NCI-H2196 treated with DMSO at 0.1 percent for 48 hours (cell line): ENCODE measurements around the gene MAST3.
"Not testable (repeated sequence)": the region's sequence is repeated elsewhere in the genome, so short reads cannot be mapped to it uniquely, and the experiment has no call there.

Experiments
- DNase-seq: peaks from one replicate; lab custom pipeline; 2025; ENCODE audit not compliant: unreplicated experiment; lab: John Stamatoyannopoulos, UW

MAST3 gene

GRCh38 chr19:18086590-18087138, 10.9 kb upstream of the MAST3 start, which contains the start of gene IL12RB1:
IL12RB1 (minus strand) TSS chr19:18086934; CDS start chr19:18086823, 111 bp downstream.
- no peak for DNase-seq

GRCh38 chr19:18089096-18089541, 8.5 kb upstream of the MAST3 start:
- DNase-seq: not testable (repeated sequence)

DNA sequence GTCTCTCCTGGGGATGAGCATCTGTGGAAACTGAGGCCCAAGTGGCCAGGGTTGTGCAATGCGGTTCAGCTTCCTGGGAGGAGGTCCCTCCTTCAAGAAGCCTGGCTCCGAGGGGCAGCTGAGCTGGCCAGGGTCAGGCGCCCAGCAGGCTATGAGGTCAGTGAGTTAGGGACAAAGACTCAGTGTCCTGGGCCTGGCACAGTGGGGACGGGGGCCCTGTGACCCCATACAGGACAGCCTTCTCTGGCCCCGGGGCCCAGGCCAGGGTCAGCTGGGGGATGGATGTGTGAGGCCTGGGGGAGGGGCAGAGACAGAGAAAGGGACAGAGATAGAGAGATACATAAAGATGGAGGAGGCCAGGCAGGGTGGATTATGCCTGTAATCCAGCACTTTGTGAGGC, 7.9 kb upstream of the MAST3 start:
- DNase-seq: no peak

GRCh38 chr19:18090545-18091216, 6.9 kb upstream of the MAST3 start:
- no peak for DNase-seq

GRCh38 chr19:18091217-18091608, 6.4 kb upstream of the MAST3 start:
- DNase-seq: no peak

GRCh38 chr19:18093439-18094161, 4.0 kb upstream of the MAST3 start:
- no peak for DNase-seq

DNA sequence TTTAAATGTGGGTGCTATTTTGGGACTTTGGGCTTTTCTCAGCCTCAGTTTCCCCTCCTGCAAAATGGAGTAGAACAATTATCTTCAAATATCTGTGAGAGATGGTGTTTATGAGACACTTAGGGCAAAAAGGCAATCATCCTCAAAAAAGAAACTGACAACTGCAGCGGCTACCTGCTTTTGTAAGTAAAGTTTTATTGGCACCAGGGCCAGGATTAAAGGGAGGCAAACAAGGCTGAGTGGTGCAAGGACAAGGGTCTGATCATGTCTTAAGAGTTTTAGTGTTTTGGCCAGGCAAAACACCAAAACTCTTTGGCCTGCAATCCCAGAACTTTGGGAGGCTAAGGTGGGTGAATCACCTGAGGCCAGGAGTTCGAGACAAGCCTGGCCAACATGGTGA, 1.3 kb upstream of the MAST3 start:
- DNase-seq: no peak

- DNase-seq: no peak
Measured at GRCh38 chr19:18097993-18098890, 664 bp downstream of the MAST3 start.

DNA sequence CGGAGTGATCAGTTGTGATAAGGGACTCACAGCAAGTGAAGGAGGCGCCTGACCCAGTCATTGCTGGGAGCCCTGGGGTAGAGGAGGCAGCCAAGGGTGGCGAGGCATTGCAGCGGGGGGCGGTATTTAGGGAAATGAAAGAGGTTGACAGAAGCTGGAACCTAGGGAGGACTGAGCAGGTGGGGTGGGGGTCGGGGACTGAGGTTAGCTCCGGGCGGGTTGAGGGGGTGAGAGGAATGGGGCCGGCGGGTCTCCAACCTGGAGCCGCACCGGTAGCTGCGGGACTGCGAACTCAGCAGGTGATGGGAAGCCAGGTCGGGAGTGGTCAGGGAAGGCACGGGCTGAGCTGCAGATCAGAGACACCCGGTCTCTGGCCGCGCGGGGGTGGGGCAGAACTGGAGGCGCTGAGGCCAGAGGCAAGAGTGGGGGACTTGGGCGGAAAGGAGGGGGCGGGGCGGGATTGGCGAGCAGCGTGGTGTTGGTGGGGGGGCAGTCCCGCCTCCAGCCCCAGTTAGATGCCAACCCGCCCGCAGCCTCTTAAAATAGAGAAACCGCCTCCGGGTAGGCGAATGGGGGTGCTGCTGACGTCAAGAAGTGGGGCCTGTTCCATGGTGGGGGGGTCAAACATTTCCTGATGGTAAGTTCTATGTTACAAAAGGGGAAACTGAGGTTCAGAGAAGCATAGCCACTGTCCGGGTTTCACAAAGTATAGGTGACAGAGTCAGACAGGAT, 1.5 kb downstream of the MAST3 start:
- DNase-seq: no peak

DNA sequence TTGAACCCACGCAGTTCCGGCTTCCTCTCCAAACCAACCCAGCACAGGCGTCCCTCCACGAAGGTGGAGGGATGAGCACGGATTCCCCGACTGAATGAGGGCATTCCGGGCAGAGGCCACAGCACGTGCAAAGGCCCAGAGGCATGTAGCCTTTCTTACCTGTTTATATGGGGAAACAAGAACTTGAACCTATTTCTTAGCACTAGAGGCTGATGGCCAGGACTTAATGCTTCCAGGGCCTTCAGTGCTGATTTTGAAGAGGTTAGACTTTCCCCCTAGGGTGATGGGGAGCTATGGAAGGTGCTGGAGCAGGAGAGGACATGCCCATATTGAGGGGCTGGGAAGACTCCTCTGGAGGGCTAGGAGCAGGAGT, 2.0 kb downstream of the MAST3 start:
- DNase-seq: no peak

DNA sequence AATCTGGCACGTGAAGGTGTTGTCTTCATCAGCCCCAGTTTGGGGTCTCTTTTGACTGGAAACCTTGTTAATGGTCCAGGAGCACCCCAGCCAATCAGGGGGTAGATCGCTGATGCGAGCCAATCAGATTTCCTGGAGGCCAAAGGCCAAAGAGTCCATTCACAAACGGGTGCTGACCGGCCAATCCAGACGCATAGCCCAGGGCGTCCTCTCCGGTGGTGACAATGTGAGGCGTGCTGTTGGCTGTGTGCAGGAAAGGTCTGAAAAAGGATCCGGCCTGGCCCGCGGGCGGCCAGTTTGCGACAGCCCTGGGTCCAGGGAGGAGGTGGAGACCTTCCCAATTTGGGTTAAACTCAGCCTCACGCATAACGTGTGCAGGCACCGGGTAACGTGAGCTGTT, 3.1 kb downstream of the MAST3 start:
- no peak for DNase-seq

- no peak for DNase-seq
Measured at GRCh38 chr19:18101268-18101667, 3.7 kb downstream of the MAST3 start.

DNA sequence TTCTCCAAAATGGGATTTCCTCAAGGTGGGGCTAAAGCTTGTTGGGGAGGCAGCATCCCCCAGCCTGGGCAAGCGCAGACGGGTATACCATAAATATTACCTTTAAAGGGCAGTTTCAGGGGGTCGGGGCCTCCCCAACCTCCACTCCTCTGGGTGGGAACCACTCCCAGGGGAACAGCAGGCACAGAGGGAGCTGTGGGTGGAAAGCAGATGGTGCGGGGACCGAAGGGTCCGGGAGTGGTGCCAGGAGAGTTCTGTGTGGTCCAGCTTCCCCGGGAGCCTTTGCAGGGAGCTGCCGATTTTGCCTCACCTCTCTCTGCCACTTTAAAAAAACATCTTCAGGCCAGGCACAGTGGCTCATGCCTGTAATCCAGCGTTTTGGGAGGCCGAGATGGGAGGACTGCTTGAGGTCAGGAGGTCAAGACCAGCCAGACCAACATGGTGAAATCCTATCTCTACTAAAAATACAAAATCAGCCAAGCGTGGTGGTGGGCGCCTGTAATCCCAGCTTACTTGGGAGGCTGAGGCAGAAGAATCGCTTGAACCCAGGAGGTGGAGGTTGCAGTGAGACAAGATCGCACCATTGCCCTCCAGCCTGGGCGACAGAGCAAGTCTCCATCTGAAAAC, 5.5 kb downstream of the MAST3 start:
- no peak for DNase-seq

GRCh38 chr19:18104793-18105131, 7.2 kb downstream of the MAST3 start:
- no peak for DNase-seq

DNA sequence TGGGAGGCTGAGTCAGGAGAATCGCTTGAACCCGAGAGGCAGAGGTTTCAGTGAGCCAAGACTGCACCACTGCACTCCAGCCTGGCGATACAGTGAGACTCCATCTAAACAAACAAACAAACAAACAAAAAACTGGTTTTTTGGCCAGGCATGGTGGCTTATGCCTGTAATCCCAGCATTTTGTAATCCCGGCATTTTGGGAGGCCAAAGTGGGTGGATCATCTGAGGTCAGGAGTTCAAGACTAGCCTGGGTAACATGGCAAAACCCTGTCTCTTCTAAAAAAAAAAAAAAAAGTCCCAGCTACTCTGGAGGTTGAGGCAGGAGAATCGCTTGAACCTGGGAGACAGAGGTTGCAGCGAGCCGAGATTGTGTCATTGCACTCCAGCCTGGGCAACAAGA, 7.7 kb downstream of the MAST3 start:
- DNase-seq: not testable (repeated sequence)

DNA sequence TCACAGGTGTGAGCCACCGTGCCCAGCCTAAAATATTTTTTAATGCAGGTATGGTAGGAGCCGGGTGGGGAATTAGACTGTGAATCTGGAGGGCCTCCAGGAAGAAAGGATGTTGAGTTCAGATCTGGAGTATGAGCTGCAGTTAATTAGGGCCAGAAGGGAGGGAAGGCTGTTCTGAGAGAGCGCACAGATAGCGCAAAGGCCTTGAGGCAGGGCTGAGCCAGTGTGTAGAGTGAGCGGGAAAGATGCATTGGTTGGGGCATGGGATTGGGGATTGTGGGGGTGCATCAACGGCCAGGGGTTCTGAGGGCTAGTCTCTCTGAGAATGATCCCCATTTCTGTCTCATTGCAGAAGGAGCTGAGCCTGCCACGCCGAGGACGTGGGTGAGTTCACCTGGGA, 9.7 kb downstream of the MAST3 start:
- DNase-seq: no peak

DNA sequence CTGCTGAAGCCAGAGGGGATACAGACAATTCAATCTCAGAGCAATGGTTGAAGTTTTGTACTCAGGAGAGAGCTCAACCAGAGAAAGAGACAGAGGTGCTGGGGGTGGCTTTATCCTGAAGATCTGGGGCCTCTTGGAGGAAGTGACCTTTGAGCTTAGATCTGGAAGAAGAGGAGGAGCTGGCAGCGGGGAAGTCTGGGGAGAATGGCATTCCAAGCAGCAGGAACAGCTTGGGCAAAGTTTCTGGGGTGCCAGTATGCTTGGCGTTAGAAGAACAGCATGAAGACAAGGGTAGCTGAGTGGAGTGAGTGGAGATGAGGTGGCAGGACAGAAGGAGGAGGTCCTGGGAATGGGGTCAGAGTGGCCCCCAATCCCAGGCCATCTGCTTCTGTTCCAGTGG, 11.3 kb downstream of the MAST3 start:
- no peak for DNase-seq

DNA sequence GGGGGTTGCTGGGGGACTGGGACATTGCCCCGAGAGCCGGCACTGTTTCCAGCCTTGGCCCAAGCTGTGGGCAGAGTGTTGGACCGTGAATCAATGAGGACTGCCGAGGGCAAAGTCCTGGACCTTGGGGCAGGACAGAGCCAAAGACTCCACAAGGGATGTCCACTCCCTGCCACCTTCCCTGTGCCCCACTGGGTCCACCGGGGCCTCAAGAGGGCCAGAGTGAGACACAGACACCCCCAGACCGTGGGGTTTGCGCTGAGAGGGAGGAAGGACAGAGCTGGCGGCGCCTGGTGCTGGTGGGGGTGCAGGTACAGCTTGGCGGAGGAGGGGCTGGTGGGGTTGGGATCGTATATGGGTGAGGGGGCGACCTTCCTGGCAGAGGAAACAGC, 11.8 kb downstream of the MAST3 start:
- no peak for DNase-seq

DNA sequence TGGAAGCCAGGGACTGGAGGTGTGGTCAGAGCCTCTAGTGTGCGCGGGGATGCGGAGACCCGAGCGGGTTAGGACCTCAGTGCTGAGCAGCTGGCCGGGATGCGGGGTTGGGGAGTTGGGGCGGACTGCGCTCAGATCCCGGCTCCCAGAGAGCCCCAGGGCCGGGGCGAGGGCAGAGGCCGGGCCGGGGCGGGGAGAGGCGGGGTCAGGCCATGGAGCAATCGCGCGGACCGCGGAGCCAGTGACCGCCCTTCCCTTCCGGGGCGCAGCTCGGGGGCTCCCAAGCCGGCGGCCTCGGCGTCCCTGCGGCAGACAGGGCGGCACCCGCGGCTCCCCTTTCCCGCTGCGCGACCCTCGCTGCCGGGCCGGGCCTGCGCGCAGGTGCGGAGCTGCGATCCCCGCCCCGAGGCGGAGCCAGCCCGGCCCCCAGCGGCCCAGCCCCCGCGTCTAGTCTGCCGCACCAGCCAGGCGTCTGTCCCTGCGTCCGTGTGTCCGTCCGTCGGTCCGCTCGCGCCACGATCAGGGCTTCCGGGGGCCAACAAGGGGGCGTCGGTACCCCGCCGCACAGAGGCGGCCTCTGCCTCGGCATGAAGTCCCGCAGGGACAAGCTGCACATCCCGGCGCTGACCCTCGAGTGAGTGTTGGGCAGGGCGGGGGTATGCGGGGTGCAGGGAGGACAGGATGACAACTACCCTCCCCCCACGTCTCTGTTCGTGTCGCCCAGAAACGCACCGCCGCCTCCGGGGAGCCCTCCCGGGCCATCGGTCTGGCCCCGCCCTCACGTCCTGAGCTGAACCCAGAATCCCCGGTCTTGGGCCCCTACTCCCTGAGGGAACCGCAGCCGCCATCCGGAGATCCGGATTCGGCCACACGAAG, 12.4 kb downstream of the MAST3 start:
- no peak for DNase-seq
